PC-3 (cell line): ENCODE measurements around the gene RFT1. TPM values are rescaled to one million over a fixed set of nuclear protein-coding genes. Genes with fewer than 3 reads are reported as not detected.

ENCODE experiments used
- ATAC-seq: fragments of 200-7000 bp; cut with Tn5 transposase; 2 replicates; pipeline ENCODE4 v1.9.1; 2020; ENCODE audit warnings: mild to moderate bottlenecking, moderate library complexity
- BruUV-seq: library from RNA; stranded (reverse); fragments of 400-500 nt; replicated peaks from 2 replicates; lab custom pipeline; 2021; lab: Mats Ljungman, UMichigan
- CTCF ChIA-PET: fragments of 300-600 bp; sonication (Branson Sonifier 250); formaldehyde crosslinking; loops from one replicate; lab custom pipeline; 2022; ENCODE audit warnings: antibody characterized with exemption; lab: Charles Lee
- POLR2A ChIA-PET: fragments of 300-600 bp; sonication (Branson Sonifier 250); formaldehyde crosslinking; loops from one replicate; lab custom pipeline; 2022; ENCODE audit warnings: antibody characterized with exemption; ENCODE audit not compliant: unreplicated experiment; lab: Charles Lee
- DNase-seq: peaks from one replicate; pipeline ENCODE4 v3.0.0-alpha.2; 2015
- H2AFZ ChIP-seq: fragments of 300-600 bp; sonication (generic); 2 replicates; pipeline ENCODE4 v1.6.0; 2016; ENCODE audit warnings: antibody characterized with exemption, low read length
- H3F3A ChIP-seq: fragments of 300-600 bp; sonication (generic); one replicate; pipeline ENCODE4 v1.6.0; 2017; ENCODE audit warnings: antibody characterized with exemption, low read length, control low read depth, mild to moderate bottlenecking; ENCODE audit not compliant: unreplicated experiment
- H3K27ac ChIP-seq: fragments of 300-600 bp; sonication (generic); 2 replicates; pipeline ENCODE4 v1.5.1; 2016; ENCODE audit warnings: mild to moderate bottlenecking, low read length
- H3K27me3 ChIP-seq: fragments of 300-600 bp; sonication (generic); 2 replicates; pipeline ENCODE4 v1.6.1; 2016; ENCODE audit warnings: low read length, mixed read lengths
- H3K36me3 ChIP-seq: fragments of 300-600 bp; sonication (generic); 2 replicates; pipeline ENCODE4 v1.6.1; 2016; ENCODE audit warnings: low read depth, mixed run types, low read length, mixed read lengths
- H3K4me1 ChIP-seq: fragments of 300-600 bp; sonication (generic); 2 replicates; pipeline ENCODE4 v1.5.1; 2016; ENCODE audit warnings: low read length; ENCODE audit not compliant: insufficient read depth
- H3K4me2 ChIP-seq: fragments of 300-600 bp; sonication (generic); 2 replicates; pipeline ENCODE4 v1.6.0; 2016; ENCODE audit warnings: low read length
- H3K4me3 ChIP-seq: fragments of 300-600 bp; sonication (generic); 2 replicates; pipeline ENCODE4 v1.5.1; 2016; ENCODE audit warnings: mild to moderate bottlenecking, low read length, mixed read lengths
- H3K79me2 ChIP-seq: fragments of 300-600 bp; sonication (generic); 2 replicates; pipeline ENCODE4 v1.6.1; 2017; ENCODE audit warnings: low read length, mixed read lengths
- H3K9ac ChIP-seq: fragments of 300-600 bp; sonication (generic); 2 replicates; pipeline ENCODE4 v1.6.0; 2016; ENCODE audit warnings: mild to moderate bottlenecking, low read length
- H3K9me2 ChIP-seq: fragments of 300-600 bp; sonication (generic); replicated peaks from 2 replicates; pipeline ENCODE4 v1.6.1; 2016; ENCODE audit warnings: mixed run types, low read length, mixed read lengths
- H3K9me3 ChIP-seq: fragments of 300-600 bp; sonication (generic); 2 replicates; pipeline ENCODE4 v1.6.1; 2016; ENCODE audit warnings: low read length, mixed read lengths
- H4K20me1 ChIP-seq: fragments of 300-600 bp; sonication (generic); 2 replicates; pipeline ENCODE4 v1.6.1; 2016; ENCODE audit warnings: low read length, mixed read lengths
- EZH2 ChIP-seq: fragments of 300-600 bp; sonication (generic); IDR thresholded peaks from one replicate; pipeline ENCODE4 v1.6.1; 2017; ENCODE audit warnings: antibody characterized with exemption, mild to moderate bottlenecking, low read length; ENCODE audit not compliant: unreplicated experiment
- EZH2phosphoT487 ChIP-seq: fragments of 300-600 bp; sonication (generic); IDR thresholded peaks from 2 replicates; pipeline ENCODE4 v1.6.1; 2018; ENCODE audit warnings: mild to moderate bottlenecking, antibody characterized with exemption, low read length, borderline replicate concordance
- intact Hi-C: fragments of 100-400 bp; cut with micrococcal nuclease; formaldehyde crosslinking; loops from 2 replicates; pipeline ENCODE4 v1.9.0; 2023
- total RNA-seq: library from RNA; depleted of rRNA; stranded (reverse); fragments of >200 nt; gene quantifications from 2 replicates; pipeline ENCODE4 v1.2.3, GENCODE V29; 2014
- TF ChIP-seq, protein P1 (sequence below): fragments of 300-600 bp; sonication (generic); conservative IDR thresholded peaks from 2 replicates; pipeline ENCODE4 v1.5.1; 2017; ENCODE audit warnings: antibody characterized with exemption, low read depth, mild to moderate bottlenecking, low read length

The RFT1 gene
- total RNA-seq, 1 experiment from 2014 or later, result 24.6 TPM

DNA sequence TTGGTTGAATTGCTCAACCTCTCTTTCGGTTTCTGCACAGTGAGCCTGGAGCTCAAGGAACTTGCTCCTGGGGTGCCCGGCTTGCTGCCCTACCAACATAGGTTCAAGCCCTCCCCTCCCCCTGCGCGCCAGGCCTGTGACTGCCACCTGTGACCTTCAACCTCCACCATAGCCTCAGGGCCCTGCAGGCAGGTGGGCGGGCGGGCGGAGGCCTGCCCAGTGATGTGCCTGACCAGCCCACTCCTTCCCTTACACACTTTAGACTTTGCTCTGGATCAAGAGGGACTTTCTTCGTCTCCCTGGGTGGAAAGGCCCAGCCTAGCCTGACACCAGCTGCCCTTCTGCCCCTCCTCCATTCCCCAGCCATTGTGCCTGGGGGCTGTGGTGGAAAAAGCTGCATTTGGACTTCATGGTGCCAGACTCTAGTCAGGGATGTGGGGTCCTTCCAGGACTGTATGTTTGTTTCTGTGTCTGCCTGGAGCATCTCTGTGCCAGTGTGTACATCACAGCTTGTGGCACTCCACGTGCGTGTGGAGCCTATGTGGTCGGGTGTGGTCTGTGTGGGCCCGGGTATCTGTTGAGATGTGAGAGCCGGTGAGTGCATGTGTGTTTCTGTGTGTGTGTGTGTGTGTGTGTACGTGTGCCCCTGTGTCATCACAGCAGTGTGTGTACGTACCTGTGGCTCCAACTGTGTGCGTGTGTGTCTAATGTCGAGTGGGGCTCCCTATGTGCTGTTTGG is 40.3 kb upstream of the RFT1 start:
- Histone ChIP-seq H3F3A (no peaks in the 10 kb centered on the region), H3K9ac (no peak overlapping the region), H3K27ac (no peak overlapping the region), H3K36me3 (no peaks in the 10 kb centered on the region; the same call in 1 of the 2 replicates), H2AFZ (no peak overlapping the region), H3K9me2 (no peaks in the 10 kb centered on the region), H3K4me3 (no peak overlapping the region), H3K9me3 (no peaks in the 10 kb centered on the region), H4K20me1 (peaks cover 8% of the 10 kb centered on the region; the same call in 1 of the 2 replicates), H3K4me2 (no peak overlapping the region), H3K27me3 (no peaks in the 10 kb centered on the region), H3K79me2 (peaks cover 55% of the 10 kb centered on the region), H3K4me1 (peaks cover 11% of the 10 kb centered on the region; the same call in 1 of the 2 replicates)
- intact Hi-C loops, result no loop called here
- BruUV-seq, result no TSS peak
- no peak for DNase-seq
- CTCF ChIA-PET, result no interaction called here
- POLR2A ChIA-PET, result interaction anchor here (0.5 kb wide), 1 partner anchor 10 kb away, joined by 5 read pairs; no protein-coding TSS in a partner anchor
- no peak for ATAC-seq
- no peak for TF ChIP-seq EZH2phosphoT487
- TF ChIP-seq EZH2, result no peak
- TF ChIP-seq, protein P1, sequence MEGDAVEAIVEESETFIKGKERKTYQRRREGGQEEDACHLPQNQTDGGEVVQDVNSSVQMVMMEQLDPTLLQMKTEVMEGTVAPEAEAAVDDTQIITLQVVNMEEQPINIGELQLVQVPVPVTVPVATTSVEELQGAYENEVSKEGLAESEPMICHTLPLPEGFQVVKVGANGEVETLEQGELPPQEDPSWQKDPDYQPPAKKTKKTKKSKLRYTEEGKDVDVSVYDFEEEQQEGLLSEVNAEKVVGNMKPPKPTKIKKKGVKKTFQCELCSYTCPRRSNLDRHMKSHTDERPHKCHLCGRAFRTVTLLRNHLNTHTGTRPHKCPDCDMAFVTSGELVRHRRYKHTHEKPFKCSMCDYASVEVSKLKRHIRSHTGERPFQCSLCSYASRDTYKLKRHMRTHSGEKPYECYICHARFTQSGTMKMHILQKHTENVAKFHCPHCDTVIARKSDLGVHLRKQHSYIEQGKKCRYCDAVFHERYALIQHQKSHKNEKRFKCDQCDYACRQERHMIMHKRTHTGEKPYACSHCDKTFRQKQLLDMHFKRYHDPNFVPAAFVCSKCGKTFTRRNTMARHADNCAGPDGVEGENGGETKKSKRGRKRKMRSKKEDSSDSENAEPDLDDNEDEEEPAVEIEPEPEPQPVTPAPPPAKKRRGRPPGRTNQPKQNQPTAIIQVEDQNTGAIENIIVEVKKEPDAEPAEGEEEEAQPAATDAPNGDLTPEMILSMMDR, result no peak

DNA sequence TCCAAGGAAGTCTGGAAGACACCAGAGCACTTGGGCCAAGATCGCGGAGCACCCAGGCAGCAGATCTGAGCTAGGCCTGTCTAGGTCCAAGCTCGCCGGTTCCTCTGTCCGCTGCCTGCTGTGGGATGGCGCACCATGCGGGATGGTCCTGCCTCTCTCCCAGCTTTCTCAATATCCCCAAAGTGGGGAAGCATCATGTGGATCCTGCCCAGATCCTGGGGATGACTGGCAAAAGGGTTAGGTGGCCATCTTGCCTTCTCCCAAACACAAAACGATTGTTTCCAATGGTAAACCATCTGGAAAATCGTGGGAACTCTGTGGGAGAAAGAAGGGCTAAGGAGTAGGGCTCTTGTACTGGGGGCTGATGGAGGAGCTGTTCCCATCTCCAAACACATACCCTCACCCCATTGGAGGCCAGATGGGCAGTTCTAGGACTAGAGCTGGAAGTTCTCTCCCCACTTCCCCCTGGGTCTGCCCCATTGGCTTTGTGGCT is 39.6 kb upstream of the RFT1 start:
- intact Hi-C loops, result no loop called here

More for the DNA sequence above, 39.6 kb upstream of the RFT1 start:
- H3K27ac ChIP-seq, result no peak overlapping the region
- no peaks in the 10 kb centered on the region for H3K9me3 ChIP-seq
- TF ChIP-seq, protein P1, result no peak
- TF ChIP-seq EZH2 (no peak), EZH2phosphoT487 (no peak)
- no TSS peak for BruUV-seq
- CTCF ChIA-PET, result no interaction called here
- peaks cover 11% of the 10 kb centered on the region; the same call in 1 of the 2 replicates for H3K4me1 ChIP-seq
- no peaks in the 10 kb centered on the region; the same call in 1 of the 2 replicates for H3K36me3 ChIP-seq
- H3K9ac ChIP-seq, result no peak overlapping the region
- ATAC-seq, result no peak
- H3K9me2 ChIP-seq, result no peaks in the 10 kb centered on the region
- DNase-seq, result no peak
- no peaks in the 10 kb centered on the region for H3K27me3 ChIP-seq
- POLR2A ChIA-PET, result no interaction called here
- H3K79me2 ChIP-seq, result peaks cover 61% of the 10 kb centered on the region
- H3F3A ChIP-seq, result no peaks in the 10 kb centered on the region
- no peak overlapping the region for H3K4me2 ChIP-seq
- no peak overlapping the region for H2AFZ ChIP-seq
- H3K4me3 ChIP-seq, result no peak overlapping the region
- H4K20me1 ChIP-seq, result peaks cover 11% of the 10 kb centered on the region; the same call in 1 of the 2 replicates
